Endodermal cell (in vitro differentiated cells): ENCODE results near the gene SLC5A3. TPM values are rescaled to one million over a fixed set of nuclear protein-coding genes. Genes with fewer than 3 reads are reported as not detected.
A peak's percentile ranks its signal among the peaks of the same experiment; 100 is the strongest.

Source experiments
- DNase-seq: peaks from one replicate; pipeline ENCODE4 v3.0.0-alpha.2; 2017
- H3K27ac ChIP-seq: 2 replicates; pipeline ENCODE4 v1.5.1; 2013; ENCODE audit warnings: mild to moderate bottlenecking, low read depth, low read length, moderate library complexity
- H3K27me3 ChIP-seq: 2 replicates; pipeline ENCODE4 v1.6.1; 2013; ENCODE audit warnings: mild to moderate bottlenecking, low read length, moderate library complexity; ENCODE audit not compliant: insufficient read depth, control insufficient read depth, poor library complexity, severe bottlenecking
- H3K36me3 ChIP-seq: 2 replicates; pipeline ENCODE4 v1.7.0; 2013; ENCODE audit warnings: mild to moderate bottlenecking, low read length, moderate library complexity; ENCODE audit not compliant: control insufficient read depth, insufficient read depth
- H3K4me1 ChIP-seq: one replicate; pipeline ENCODE4 v1.7.0; 2013; ENCODE audit warnings: low read length; ENCODE audit not compliant: control insufficient read depth, insufficient read depth
- H3K4me3 ChIP-seq: 2 replicates; pipeline ENCODE4 v1.5.1; 2013; ENCODE audit warnings: mild to moderate bottlenecking, low read length, moderate library complexity
- H3K9ac ChIP-seq: 2 replicates; pipeline ENCODE4 v1.6.1; 2013; ENCODE audit warnings: mild to moderate bottlenecking, low read length, moderate library complexity; ENCODE audit not compliant: poor library complexity, severe bottlenecking; ENCODE audit errors: extremely low read depth
- H3K9me3 ChIP-seq: 2 replicates; pipeline ENCODE4 v1.6.1; 2013; ENCODE audit warnings: mild to moderate bottlenecking, low read length, moderate library complexity; ENCODE audit not compliant: control insufficient read depth
- H3K27ac Mint-ChIP-seq: 2 replicates; pipeline ENCODE4 v1.8.0; 2020; ENCODE audit warnings: mixed read lengths
- H3K27me3 Mint-ChIP-seq: 2 replicates; pipeline ENCODE4 v1.8.0; 2021; ENCODE audit warnings: mild to moderate bottlenecking, mixed read lengths; ENCODE audit not compliant: insufficient read depth
- H3K36me3 Mint-ChIP-seq: 2 replicates; pipeline ENCODE4 v1.8.0; 2020; ENCODE audit warnings: low read depth, mixed read lengths
- H3K4me1 Mint-ChIP-seq: 2 replicates; pipeline ENCODE4 v1.8.0; 2020; ENCODE audit warnings: mixed read lengths
- H3K4me3 Mint-ChIP-seq: 2 replicates; pipeline ENCODE4 v1.8.0; 2020; ENCODE audit warnings: mild to moderate bottlenecking, moderate library complexity, mixed read lengths
- H3K9me3 Mint-ChIP-seq: 2 replicates; pipeline ENCODE4 v1.8.0; 2020; ENCODE audit warnings: mild to moderate bottlenecking, mixed read lengths
- CTCF ChIP-seq: fragments of 200-600 bp; sonication (generic); conservative IDR thresholded peaks from 2 replicates; pipeline ENCODE4 v1.5.0; 2021; ENCODE audit warnings: antibody characterized with exemption, mild to moderate bottlenecking
- WGBS, 2 experiments: methylation state at CpG; one replicate each; pipeline versions ENCODE4 v1.1.5 to v1.1.7; 2013; ENCODE audit warnings: missing lambda C conversion rate in 2 of 2, mixed read lengths in 1 of 2; ENCODE audit not compliant: insufficient coverage in 1 of 2, insufficient read length in 1 of 2; 5-methylcytosine and 5-hydroxymethylcytosine counted together
- total RNA-seq, 2 donors: library from RNA; stranded (reverse); fragmentation: NEBNext Ultra II Directional in 1 of 2; extraction: Animal tissue kit (Norgen Biotek cat#: 25700) in 1 of 2; gene quantifications; 2 replicates in 1 of 2; 3 replicates in 1 of 2; pipeline ENCODE4 v1.2.1, GENCODE V29; 2021

Gene SLC5A3
- total RNA-seq, 2 donors from 2014 or later: 41.9 to 57.2 TPM

GRCh38 chr21:34075760-34076660, 2.6 kb downstream of the SLC5A3 start:
- Histone ChIP-seq H3K27ac (no peak overlapping the region), H3K4me3 (peak overlapping the region; percentile 91), H3K4me1 (peaks cover 11% of the 10 kb centered on the region), H3K36me3 (peaks cover 49% of the 10 kb centered on the region), H3K27me3 (no peaks in the 10 kb centered on the region), H3K9ac (peak overlapping the region; percentile 95), H3K9me3 (no peaks in the 10 kb centered on the region)
- Mint-ChIP-seq H3K9me3 (no peaks in the 10 kb centered on the region), H3K4me1 (peaks cover 61% of the 10 kb centered on the region), H3K27ac (peak overlapping the region; percentile 76), H3K27me3 (no peaks in the 10 kb centered on the region), H3K36me3 (peaks cover 41% of the 10 kb centered on the region), H3K4me3 (peak overlapping the region; percentile 97)
- TF ChIP-seq CTCF: no peak
- DNase-seq: no peak
- 77 to 81% methylated on average over 3 to 9 of the region's 9 CpGs for WGBS, 2 experiments

GRCh38 chr21:34076835-34077234, 3.5 kb downstream of the SLC5A3 start:
- H3K4me3 Mint-ChIP-seq: peak overlapping the region; percentile 97
- peaks cover 51% of the 10 kb centered on the region for H3K36me3 ChIP-seq
- H3K9me3 ChIP-seq: no peaks in the 10 kb centered on the region
- no peak for DNase-seq
- H3K36me3 Mint-ChIP-seq: peaks cover 44% of the 10 kb centered on the region
- peaks cover 11% of the 10 kb centered on the region for H3K4me1 ChIP-seq
- H3K27me3 Mint-ChIP-seq: no peaks in the 10 kb centered on the region
- H3K27me3 ChIP-seq: no peaks in the 10 kb centered on the region
- H3K9me3 Mint-ChIP-seq: no peaks in the 10 kb centered on the region
- H3K4me1 Mint-ChIP-seq: peaks cover 68% of the 10 kb centered on the region
- H3K9ac ChIP-seq: no peak overlapping the region
- no peak for TF ChIP-seq CTCF
- H3K4me3 ChIP-seq: peak overlapping the region; percentile 91
- no peak overlapping the region for H3K27ac ChIP-seq
- 94% methylated on average over 1 of the region's 1 CpG; no CpG with 5 or more reads in 1 of the 2 experiments for WGBS, 2 experiments
- no peak overlapping the region for H3K27ac Mint-ChIP-seq

GRCh38 chr21:34077888-34078287, 4.5 kb downstream of the SLC5A3 start:
- Mint-ChIP-seq H3K36me3 (peaks cover 49% of the 10 kb centered on the region), H3K27me3 (no peaks in the 10 kb centered on the region), H3K4me3 (peak overlapping the region; percentile 13), H3K27ac (no peak overlapping the region), H3K9me3 (no peaks in the 10 kb centered on the region), H3K4me1 (peaks cover 75% of the 10 kb centered on the region)
- Histone ChIP-seq H3K27ac (no peak overlapping the region), H3K4me1 (peaks cover 18% of the 10 kb centered on the region), H3K27me3 (no peaks in the 10 kb centered on the region), H3K9ac (no peak overlapping the region), H3K36me3 (peaks cover 59% of the 10 kb centered on the region), H3K4me3 (peak overlapping the region; percentile 91), H3K9me3 (no peaks in the 10 kb centered on the region)
- 67 to 80% methylated on average over 1 of the region's 1 CpG for WGBS, 2 experiments
- DNase-seq: no peak
- no peak for TF ChIP-seq CTCF
